Stimulated activated CD4-positive, alpha-beta T cell treated with anti-CD3 and anti-CD28 coated beads, TNF-alpha, amount 100 ng/mL, for 48 hours (primary cell): Measurements from ENCODE around the gene SLC41A2.
"Not testable (repeated sequence)": the region's sequence is repeated elsewhere in the genome, so short reads cannot be mapped to it uniquely, and the experiment has no call there.

Experiments
- DNase-seq, 3 donors: peaks; one replicate each; pipeline ENCODE4 v3.0.0-alpha.2; 2020; ENCODE audit warnings: low read depth in 3 of 3

The SLC41A2 gene

DNA sequence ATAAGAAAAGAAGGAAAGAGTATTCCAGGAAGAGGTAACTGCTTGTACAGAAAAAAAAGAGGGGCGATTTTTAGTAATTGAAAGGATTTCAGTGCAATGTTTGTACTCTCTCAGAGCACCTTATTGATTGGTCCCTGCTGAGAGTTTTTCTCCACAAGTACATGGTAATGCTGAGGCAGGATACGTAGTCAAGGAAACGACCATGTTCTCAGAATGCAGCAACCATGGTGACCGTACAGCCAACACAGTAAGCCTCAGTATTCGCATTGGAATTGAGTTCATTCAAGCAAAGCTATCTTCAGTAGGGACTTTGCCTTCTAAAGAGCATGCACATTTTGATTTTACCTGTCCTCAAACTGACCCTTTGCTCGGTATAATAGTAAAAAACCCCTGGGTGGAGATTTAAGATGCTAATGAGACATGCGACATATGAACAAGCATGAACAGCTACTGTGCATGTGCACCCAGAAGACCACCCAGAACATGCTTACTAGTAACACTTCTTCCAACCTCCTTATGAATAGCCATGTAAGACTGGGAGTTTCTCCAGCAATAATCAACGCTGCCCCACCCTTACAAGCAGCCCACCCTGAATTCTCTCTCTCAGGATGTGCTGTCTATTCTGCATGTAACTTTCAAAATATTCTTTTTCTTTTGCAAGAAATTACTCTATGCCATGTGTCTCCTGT, 6.2 kb upstream of the SLC41A2 start:
- DNase-seq: no peak

DNA sequence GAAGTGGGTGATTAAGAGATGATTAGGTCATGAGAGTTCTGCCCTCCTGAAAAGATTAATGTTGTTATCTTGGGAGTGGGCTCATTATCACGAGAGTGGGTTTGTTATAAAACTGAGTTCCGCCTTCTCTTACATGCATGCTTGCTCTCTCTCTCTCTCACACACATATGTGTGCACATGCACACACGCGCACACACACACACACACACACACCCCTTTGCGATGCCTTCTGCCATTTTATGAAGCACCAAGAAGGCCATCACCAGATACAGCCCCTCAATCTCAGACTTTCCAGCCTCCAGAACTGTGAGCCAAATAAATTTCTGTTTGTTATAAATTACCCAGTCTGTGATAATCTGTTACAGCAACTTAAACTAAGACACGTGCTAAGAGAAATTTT, 5.7 kb upstream of the SLC41A2 start:
- no peak for DNase-seq

DNA sequence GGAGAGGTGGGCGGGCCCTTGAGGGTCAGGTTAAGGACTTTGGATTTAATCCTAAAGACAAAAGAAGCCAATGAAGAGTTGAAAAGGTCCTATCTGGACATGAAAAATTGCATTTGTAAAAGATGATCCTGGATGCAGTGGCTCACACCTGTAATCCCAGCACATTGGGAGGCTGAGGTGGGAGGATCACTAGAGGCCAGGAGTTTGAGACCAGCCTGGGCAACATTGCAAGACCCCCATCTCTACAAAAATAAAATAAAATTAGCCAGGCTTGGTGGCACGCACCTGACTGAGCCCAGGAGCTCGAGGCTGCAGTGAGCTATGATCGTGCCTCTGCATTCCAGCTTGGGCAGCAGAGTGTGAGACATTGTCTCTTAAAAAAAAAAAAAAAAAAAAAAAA, 2.4 kb upstream of the SLC41A2 start:
- no peak for DNase-seq

DNA sequence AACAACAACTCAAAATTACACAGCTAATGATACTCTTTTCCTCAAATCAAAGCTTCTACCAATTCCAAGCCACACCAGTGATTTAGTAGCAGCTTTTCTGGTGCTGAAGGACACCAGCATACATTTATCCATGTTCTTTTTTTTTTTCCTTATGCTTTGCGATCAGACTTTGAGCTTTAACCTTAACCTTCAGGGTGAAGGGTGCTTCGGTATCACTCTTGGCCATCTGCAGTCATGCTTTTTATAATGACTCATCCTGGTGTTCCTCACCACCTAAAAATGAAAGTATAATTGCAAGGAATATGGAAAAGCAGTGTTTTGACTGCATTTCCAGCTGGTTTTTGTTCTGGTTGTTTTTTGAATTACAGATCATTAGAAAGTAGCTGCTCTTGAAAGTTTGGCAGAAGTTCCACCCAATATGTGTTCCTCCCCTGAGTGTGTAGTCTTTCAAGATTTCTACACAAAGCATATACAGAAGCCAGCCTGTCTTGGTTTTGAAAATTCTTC, 1.3 kb upstream of the SLC41A2 start:
- no peak for DNase-seq

DNA sequence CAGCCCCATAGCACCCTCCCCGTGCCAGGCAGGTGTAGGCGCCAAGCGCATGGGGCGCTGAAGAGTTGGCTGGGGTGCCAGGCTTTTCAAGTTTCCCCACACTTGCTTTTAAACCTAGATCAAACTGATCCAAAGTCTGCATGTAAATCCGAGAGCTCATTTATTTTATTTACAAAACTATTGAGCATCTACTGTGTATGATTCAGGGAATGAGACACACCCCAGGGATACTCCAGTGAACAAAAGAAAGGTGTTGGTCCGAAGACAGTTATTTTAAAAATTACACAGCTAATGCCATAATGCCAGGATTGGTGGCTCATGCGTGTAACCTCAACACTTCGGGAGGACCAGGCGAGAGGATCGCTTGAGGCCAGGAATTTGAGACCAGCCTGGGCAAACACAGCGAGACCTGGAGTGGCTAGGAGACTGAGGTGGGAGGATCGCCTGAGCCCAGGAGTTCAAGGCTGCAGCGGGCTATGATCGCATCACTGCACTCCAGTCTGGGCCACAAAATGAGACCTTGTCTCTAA, 780 bp upstream of the SLC41A2 start:
- no peak for DNase-seq

DNA sequence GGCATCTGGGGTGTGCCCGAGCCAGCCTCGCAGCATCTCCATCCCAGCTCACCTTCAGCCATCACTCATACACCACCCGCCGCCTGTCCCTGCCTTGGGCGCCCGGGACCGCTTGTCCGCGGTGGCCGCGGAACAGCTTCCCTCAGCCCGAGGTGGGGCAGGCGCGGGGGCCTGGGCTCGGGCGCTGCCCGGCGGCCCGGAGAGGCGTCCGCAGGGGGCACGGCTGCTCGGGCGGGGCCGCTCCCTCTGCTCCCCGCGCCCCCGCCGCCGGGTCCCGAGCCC, 430 bp downstream of the SLC41A2 start:
- peak in 1 of 3 donors; percentile 3 for DNase-seq

DNA sequence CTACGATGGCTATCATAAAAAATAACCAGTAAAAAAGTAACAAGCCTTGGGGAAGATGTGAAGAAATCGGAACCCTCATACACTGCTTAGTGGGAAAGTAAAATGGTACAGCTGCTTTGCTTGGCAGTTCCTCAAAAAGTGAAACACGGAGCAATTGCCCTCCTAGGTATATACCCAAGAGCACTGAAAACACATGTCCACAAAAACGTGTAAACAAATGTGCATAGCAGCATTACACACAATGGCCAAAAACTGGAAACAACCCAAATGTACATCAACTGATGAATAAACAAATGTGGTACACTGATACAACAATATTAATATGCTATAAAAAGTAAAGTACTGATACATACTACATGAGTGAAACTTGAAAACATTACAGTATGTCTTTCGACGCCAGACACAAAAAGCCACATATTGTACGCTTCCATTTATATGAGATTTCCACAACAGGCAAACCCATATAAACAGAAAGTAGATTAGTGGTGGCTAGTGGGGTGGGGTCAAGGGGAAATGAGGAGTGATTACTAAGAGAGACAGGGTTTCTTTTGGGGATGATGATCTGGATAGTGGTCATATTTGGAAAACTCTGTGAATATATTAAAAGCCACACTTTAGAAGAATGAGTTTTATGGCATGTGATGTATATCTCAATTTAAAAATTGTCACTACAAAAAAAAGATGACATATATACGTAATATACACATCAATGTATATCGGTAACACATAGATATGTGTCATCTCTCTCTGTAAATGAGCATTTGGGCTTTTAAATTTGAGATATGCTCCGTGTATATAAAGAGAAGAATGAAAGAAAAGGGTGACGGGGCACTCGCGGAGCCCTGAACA, 996 bp downstream of the SLC41A2 start:
- DNase-seq: no peak

DNA sequence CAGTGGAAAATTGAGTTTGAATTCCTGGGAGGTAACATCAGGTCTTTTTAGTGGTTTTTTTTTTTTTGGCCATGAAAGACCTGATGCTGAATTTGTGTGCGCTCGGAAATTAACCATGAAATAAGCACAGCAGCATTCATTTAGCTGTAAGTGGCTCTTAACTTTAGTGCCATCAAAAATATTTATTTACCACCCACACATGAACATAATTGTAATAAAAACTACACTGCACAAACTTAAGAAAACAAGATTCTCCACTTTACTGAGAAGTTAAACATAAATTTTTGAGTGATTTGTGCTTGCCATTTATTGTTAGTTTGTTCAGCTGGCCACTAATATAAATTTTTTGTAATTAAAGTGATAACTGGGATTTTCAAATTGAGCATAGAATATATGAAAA, 2.4 kb downstream of the SLC41A2 start:
- DNase-seq: no peak

DNA sequence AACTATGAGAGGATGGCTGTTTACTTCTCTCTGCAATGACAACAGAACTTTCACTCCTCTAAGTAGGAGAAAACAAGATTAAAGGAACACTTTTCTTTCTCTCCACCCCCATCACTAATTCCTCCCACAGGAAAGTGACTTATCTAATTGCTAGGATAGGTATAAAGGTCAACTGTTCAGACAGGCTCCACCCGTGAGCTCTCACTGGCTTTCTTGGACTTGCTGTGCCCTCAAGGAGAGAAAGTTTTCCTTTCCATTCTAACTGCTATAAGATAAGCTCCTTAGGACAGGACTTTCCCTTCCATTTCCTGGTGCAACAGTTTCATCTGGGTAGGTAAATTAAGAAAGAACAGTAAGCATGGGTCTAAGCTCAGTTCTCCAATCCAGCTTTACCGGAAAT, 4.8 kb downstream of the SLC41A2 start:
- no peak for DNase-seq

DNA sequence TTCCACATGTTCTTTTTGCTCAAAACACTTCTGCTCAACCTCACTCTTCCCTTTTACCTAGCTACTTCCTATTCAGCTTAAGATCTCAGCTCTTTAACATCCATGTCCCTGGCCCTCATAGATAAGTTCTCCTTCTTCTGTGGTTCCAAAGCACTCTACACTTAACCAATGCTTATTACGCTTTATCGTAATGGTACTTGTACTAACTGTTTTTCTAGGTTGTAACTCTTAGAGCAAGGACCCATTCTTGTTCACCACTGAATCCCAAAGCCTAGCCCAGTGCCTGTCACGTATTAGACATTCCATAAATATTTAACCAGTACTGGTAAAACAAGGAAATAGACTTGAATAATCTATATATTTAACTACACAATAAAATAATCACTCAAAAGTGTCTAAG, 5.3 kb downstream of the SLC41A2 start:
- no peak for DNase-seq

DNA sequence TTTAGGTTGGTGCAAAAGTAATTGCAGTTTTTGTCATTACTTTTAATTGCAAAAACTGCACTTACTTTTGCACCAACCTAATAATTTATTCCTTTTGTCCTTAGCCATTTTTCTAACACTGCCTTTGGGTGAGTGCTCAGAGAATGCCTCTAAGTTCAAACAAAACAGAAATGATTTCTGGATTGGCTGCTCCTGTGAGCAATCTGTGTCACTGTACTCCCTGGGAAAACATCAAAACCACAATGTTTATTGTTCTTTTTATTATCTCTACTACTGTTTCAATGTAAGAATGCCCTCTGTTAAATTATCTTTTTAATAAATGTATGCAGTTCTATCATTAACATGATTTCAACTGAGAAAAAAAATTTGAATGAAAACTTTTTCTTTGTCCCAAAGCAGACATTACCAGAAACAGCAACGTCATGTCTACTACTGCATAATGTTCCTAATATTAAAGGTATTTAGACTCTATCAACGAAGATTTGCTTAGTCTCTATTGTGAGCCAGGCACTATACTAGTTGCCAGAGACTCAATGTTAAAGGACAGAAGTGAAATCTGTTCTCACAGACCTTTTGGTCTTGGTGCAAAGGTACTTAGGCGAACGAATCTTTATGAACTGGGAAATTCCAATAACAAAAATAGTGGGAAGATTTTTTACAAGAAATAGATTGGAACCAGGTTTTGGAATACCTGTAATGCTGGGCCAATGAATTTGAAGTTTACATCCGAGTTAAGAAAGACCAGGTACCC, 6.2 kb downstream of the SLC41A2 start:
- no peak for DNase-seq

DNA sequence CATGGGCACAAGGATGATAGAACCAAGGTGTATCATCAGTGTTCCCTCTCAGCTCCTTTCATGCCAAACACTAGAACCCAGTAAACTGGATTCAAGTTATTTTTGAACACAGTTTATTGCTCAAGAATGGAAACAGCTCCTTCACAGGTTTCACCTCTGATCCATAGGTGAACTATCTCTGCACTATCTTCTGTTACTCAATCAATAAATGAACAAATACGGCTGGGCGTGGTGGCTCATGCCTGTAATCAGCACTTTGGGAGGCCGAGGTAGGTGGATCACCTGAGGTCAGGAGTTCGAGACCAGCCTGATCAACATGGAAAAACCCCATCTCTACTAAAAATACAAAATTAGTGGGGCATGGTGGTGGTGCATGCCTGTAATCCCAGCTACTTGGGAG, 9.4 kb downstream of the SLC41A2 start:
- DNase-seq: not testable (repeated sequence)

DNA sequence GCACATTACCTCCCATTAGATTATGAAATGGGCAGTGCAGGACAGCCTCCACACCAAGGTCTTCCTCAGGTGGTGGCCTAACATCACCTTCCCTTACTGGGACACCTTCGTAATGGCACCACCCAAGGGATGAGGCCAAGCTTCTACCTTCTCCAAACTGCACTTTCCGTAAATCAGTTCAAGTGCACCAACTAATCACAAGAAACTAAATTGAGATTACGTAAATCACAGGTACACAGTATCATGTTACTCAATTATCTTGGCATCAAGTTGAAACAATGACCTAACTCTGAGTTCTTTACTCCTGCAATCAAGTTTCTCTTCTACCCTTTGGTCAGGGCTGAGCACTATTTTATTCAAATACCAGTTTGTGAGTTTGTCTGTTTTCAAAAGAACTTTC, 13.8 kb downstream of the SLC41A2 start:
- no peak for DNase-seq

DNA sequence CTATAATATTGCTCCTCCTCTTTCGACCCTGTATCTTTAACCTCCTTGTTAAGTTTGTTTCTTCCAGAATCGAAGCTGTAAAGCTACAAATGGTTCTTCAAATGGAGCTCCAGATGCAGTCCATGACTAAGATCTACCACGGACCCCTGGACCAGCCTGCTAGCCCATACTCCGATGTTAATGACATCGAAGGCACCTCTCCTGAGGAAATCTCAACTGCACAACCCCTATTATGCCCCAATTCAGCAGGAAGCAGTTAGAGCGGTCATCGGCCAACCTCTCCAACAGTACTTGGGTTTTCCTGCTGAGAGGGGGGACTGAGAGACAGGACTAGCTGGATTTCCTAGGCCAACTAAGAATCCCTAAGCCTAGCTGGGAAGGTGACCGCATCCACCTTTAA, 14.7 kb downstream of the SLC41A2 start:
- DNase-seq: not testable (repeated sequence)

DNA sequence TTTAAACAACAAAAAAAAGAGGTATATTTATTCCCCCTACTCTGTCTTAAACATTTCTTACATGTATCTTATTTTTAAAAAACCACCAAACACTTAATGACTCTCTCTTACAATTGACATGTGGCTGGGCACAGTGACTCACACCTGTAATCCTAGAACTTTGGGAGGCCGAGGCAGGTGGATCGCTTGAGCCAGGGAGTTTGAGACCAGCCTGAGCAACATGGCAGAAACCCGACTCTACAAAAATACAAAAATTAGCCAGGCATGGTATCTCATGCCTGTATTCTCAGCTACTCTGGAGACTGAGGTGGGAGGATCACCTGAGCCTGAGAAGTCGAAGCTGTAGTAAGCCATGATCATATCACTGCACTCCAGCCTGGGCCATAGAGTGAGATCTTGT, 16.0 kb downstream of the SLC41A2 start:
- no peak for DNase-seq

DNA sequence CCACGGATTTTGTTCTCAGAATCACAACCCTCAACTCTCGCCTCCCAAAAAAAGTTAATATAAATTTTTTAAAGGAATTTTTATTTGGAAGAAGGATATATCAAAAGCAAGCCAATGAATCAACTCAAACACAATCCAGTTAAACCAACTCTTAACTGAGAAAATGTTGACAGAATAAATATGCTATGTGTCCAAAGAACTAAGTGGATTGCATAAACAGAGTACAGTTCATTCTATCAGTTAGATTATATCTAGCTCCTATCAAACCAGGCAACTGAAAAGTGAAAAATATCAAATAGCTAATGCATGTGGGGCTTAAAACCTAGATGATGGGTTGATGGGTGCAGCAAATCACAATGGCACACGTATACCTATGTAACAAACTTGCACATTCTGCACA, 16.6 kb downstream of the SLC41A2 start:
- DNase-seq: no peak

DNA sequence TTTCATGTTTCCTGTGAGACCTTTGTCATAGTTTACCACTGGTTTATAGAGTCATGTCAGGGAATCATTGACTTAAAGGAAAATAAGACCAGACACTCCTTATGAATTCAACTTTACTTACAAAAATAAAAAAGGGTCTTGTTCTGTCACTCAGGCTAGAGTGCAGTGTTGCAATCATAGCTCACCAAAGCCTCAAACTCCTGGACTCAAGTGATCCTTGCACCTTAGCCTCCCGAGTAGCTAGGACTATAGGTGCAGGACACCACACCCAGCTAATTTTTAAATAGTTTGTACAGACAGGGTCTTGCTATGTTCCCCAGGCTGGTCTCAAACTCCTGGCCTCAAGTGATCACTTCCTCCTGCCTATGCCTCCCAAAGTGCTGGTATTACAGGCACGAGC, 19.0 kb downstream of the SLC41A2 start:
- no peak for DNase-seq

DNA sequence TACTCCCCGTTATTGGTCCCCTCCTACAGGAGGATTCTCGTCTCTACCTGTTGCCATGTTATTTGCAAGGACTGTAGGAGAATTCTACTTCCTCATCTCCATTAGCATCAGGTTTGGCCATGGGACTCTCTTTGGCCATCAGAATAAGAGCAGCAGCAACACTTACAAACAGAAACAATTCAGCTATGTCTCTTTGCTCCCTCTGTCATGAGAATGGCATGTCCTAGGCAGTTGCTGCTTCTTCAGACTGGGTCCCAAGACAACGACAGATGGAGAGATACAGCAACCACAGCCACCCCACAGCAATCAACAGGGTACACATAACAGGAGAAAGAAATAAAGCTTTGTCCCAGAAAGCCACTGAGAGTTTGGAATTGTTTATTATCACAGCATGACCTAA, 19.7 kb downstream of the SLC41A2 start:
- no peak for DNase-seq

DNA sequence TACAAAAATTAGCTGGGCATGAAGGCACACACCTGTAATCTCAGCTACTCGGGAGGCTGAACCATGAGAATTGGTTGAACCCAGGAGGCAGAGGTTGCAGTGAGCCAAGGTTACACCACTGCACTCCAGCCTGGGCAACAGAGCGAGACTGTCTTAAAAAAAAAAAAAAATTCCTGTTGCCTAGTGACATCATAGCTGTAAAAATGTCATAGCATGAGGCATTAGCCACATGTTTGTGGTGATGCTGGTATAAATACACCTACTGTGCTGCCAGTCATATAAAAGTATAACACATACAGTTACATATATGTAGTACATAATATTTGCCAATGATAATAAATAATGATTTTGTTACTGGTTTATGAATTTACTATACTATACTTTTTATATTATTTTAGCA, 22.2 kb downstream of the SLC41A2 start:
- no peak for DNase-seq

DNA sequence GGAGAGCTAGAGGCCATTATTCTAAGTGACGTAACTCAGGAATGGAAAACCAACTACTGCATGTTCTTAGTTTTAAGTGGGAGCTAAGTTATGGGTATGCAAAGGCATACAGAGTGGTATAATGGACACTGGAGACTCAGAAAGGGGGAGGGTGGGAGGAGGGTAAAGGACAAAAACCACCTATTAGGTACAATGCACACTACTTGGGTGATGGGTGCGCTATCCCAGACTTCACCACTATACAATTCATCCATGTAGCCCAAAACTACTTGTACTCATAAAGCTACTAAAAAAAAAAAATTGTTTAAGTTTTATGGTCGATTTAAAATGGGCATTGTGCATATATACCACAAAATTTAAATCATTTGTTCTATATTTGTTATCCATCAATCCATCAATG, 24.3 kb downstream of the SLC41A2 start:
- no peak for DNase-seq

DNA sequence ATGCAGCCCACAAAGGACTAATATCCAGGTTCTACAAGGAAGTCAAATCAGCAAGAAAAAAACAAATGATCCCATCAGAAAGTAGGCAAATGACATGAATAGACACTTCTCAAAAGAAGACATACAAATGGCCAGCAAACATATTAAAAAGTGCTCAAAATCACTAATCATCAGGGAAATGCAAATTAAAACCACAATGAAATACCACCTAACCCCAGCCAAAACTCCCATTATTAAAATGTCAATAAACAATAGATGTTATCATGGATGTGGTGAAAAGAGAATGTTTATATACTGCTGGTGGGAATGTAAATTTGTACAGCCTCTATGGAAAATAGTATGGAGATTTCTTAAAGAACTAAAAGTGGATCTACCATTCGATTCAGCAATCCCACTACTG, 25.0 kb downstream of the SLC41A2 start:
- DNase-seq: no peak
